PC-3 (cell line): ENCODE measurements around the gene MYO5C. TPM values are rescaled to one million over a fixed set of nuclear protein-coding genes. Genes with fewer than 3 reads are reported as not detected.

ENCODE experiments used
- ATAC-seq: fragments of 200-7000 bp; cut with Tn5 transposase; 2 replicates; pipeline ENCODE4 v1.9.1; 2020; ENCODE audit warnings: mild to moderate bottlenecking, moderate library complexity
- BruUV-seq: library from RNA; stranded (reverse); fragments of 400-500 nt; replicated peaks from 2 replicates; lab custom pipeline; 2021; lab: Mats Ljungman, UMichigan
- CTCF ChIA-PET: fragments of 300-600 bp; sonication (Branson Sonifier 250); formaldehyde crosslinking; loops from one replicate; lab custom pipeline; 2022; ENCODE audit warnings: antibody characterized with exemption; lab: Charles Lee
- POLR2A ChIA-PET: fragments of 300-600 bp; sonication (Branson Sonifier 250); formaldehyde crosslinking; loops from one replicate; lab custom pipeline; 2022; ENCODE audit warnings: antibody characterized with exemption; ENCODE audit not compliant: unreplicated experiment; lab: Charles Lee
- DNase-seq: peaks from one replicate; pipeline ENCODE4 v3.0.0-alpha.2; 2015
- H2AFZ ChIP-seq: fragments of 300-600 bp; sonication (generic); 2 replicates; pipeline ENCODE4 v1.6.0; 2016; ENCODE audit warnings: antibody characterized with exemption, low read length
- H3F3A ChIP-seq: fragments of 300-600 bp; sonication (generic); one replicate; pipeline ENCODE4 v1.6.0; 2017; ENCODE audit warnings: antibody characterized with exemption, low read length, control low read depth, mild to moderate bottlenecking; ENCODE audit not compliant: unreplicated experiment
- H3K27ac ChIP-seq: fragments of 300-600 bp; sonication (generic); 2 replicates; pipeline ENCODE4 v1.5.1; 2016; ENCODE audit warnings: mild to moderate bottlenecking, low read length
- H3K27me3 ChIP-seq: fragments of 300-600 bp; sonication (generic); 2 replicates; pipeline ENCODE4 v1.6.1; 2016; ENCODE audit warnings: low read length, mixed read lengths
- H3K36me3 ChIP-seq: fragments of 300-600 bp; sonication (generic); 2 replicates; pipeline ENCODE4 v1.6.1; 2016; ENCODE audit warnings: low read depth, mixed run types, low read length, mixed read lengths
- H3K4me1 ChIP-seq: fragments of 300-600 bp; sonication (generic); 2 replicates; pipeline ENCODE4 v1.5.1; 2016; ENCODE audit warnings: low read length; ENCODE audit not compliant: insufficient read depth
- H3K4me2 ChIP-seq: fragments of 300-600 bp; sonication (generic); 2 replicates; pipeline ENCODE4 v1.6.0; 2016; ENCODE audit warnings: low read length
- H3K4me3 ChIP-seq: fragments of 300-600 bp; sonication (generic); 2 replicates; pipeline ENCODE4 v1.5.1; 2016; ENCODE audit warnings: mild to moderate bottlenecking, low read length, mixed read lengths
- H3K79me2 ChIP-seq: fragments of 300-600 bp; sonication (generic); 2 replicates; pipeline ENCODE4 v1.6.1; 2017; ENCODE audit warnings: low read length, mixed read lengths
- H3K9ac ChIP-seq: fragments of 300-600 bp; sonication (generic); 2 replicates; pipeline ENCODE4 v1.6.0; 2016; ENCODE audit warnings: mild to moderate bottlenecking, low read length
- H3K9me2 ChIP-seq: fragments of 300-600 bp; sonication (generic); replicated peaks from 2 replicates; pipeline ENCODE4 v1.6.1; 2016; ENCODE audit warnings: mixed run types, low read length, mixed read lengths
- H3K9me3 ChIP-seq: fragments of 300-600 bp; sonication (generic); 2 replicates; pipeline ENCODE4 v1.6.1; 2016; ENCODE audit warnings: low read length, mixed read lengths
- H4K20me1 ChIP-seq: fragments of 300-600 bp; sonication (generic); 2 replicates; pipeline ENCODE4 v1.6.1; 2016; ENCODE audit warnings: low read length, mixed read lengths
- CTCF ChIP-seq: fragments of 300-600 bp; sonication (generic); conservative IDR thresholded peaks from 2 replicates; pipeline ENCODE4 v1.5.1; 2017; ENCODE audit warnings: antibody characterized with exemption, low read depth, mild to moderate bottlenecking, low read length
- EZH2 ChIP-seq: fragments of 300-600 bp; sonication (generic); IDR thresholded peaks from one replicate; pipeline ENCODE4 v1.6.1; 2017; ENCODE audit warnings: antibody characterized with exemption, mild to moderate bottlenecking, low read length; ENCODE audit not compliant: unreplicated experiment
- EZH2phosphoT487 ChIP-seq: fragments of 300-600 bp; sonication (generic); IDR thresholded peaks from 2 replicates; pipeline ENCODE4 v1.6.1; 2018; ENCODE audit warnings: mild to moderate bottlenecking, antibody characterized with exemption, low read length, borderline replicate concordance
- intact Hi-C: fragments of 100-400 bp; cut with micrococcal nuclease; formaldehyde crosslinking; loops from 2 replicates; pipeline ENCODE4 v1.9.0; 2023
- total RNA-seq: library from RNA; depleted of rRNA; stranded (reverse); fragments of >200 nt; gene quantifications from 2 replicates; pipeline ENCODE4 v1.2.3, GENCODE V29; 2014

Gene MYO5C
- total RNA-seq, 1 experiment from 2014 or later, result 17.7 TPM

- CTCF ChIA-PET, result no interaction called here
- Histone ChIP-seq H3K9ac (no peak overlapping the region), H3F3A (no peaks in the 10 kb centered on the region), H3K9me3 (no peaks in the 10 kb centered on the region), H3K27me3 (no peaks in the 10 kb centered on the region), H3K36me3 (peaks cover 15% of the 10 kb centered on the region), H3K4me2 (no peak overlapping the region), H3K4me1 (no peaks in the 10 kb centered on the region), H2AFZ (no peak overlapping the region), H3K79me2 (no peaks in the 10 kb centered on the region), H3K27ac (no peak overlapping the region), H3K4me3 (no peak overlapping the region), H4K20me1 (no peaks in the 10 kb centered on the region), H3K9me2 (no peaks in the 10 kb centered on the region)
- DNase-seq, result no peak
- intact Hi-C loops, result no loop called here
- BruUV-seq, result no TSS peak
- no peak for TF ChIP-seq EZH2phosphoT487
- no peak for TF ChIP-seq CTCF
- TF ChIP-seq EZH2, result no peak
- POLR2A ChIA-PET, result no interaction called here
- no peak for ATAC-seq
Observed at GRCh38 chr15:52200831-52201365, 94.7 kb downstream of the MYO5C start.

GRCh38 chr15:52199271-52199670, 96.3 kb downstream of the MYO5C start:
- intact Hi-C loops, result no loop called here
- no peak overlapping the region for H3K27ac ChIP-seq
- peaks cover 5% of the 10 kb centered on the region; the same call in 1 of the 2 replicates for H3K36me3 ChIP-seq
- no peaks in the 10 kb centered on the region for H3K79me2 ChIP-seq
- ATAC-seq (no peak), DNase-seq (no peak)
- ChIA-PET POLR2A (no interaction called here), CTCF (no interaction called here)
- H3K9ac ChIP-seq, result no peak overlapping the region
- H3K4me2 ChIP-seq, result no peak overlapping the region
- H3K9me3 ChIP-seq, result no peaks in the 10 kb centered on the region
- no peak overlapping the region for H3K4me3 ChIP-seq
- no peak for TF ChIP-seq EZH2
- no peak for TF ChIP-seq CTCF
- TF ChIP-seq EZH2phosphoT487, result no peak
- BruUV-seq, result no TSS peak
- no peak overlapping the region for H2AFZ ChIP-seq
- H3F3A ChIP-seq, result no peaks in the 10 kb centered on the region
- no peaks in the 10 kb centered on the region for H4K20me1 ChIP-seq
- H3K27me3 ChIP-seq, result no peaks in the 10 kb centered on the region
- H3K4me1 ChIP-seq, result no peaks in the 10 kb centered on the region
- no peaks in the 10 kb centered on the region for H3K9me2 ChIP-seq

- BruUV-seq, result no TSS peak
- Histone ChIP-seq H3K9me3 (no peaks in the 10 kb centered on the region), H3K9me2 (no peaks in the 10 kb centered on the region), H3K9ac (no peak overlapping the region), H3K27ac (no peak overlapping the region), H3K4me2 (no peak overlapping the region), H3K79me2 (no peaks in the 10 kb centered on the region), H3K4me1 (no peaks in the 10 kb centered on the region), H3K27me3 (no peaks in the 10 kb centered on the region), H3F3A (no peaks in the 10 kb centered on the region), H3K4me3 (no peak overlapping the region), H2AFZ (no peak overlapping the region), H3K36me3 (peaks cover 5% of the 10 kb centered on the region; the same call in 1 of the 2 replicates), H4K20me1 (no peaks in the 10 kb centered on the region)
- CTCF ChIA-PET, result no interaction called here
- ATAC-seq, result no peak
- POLR2A ChIA-PET, result no interaction called here
- TF ChIP-seq CTCF (no peak), EZH2 (no peak), EZH2phosphoT487 (no peak)
- intact Hi-C loops, result no loop called here
- no peak for DNase-seq
Observed at GRCh38 chr15:52196891-52197290, 98.7 kb downstream of the MYO5C start.
